Body of pancreas (tissue), 4 donors: ENCODE measurements around the gene EMD. TPM values are rescaled to one million over a fixed set of nuclear protein-coding genes. Genes with fewer than 3 reads are reported as not detected.
"Not testable (repeated sequence)": the region's sequence is repeated elsewhere in the genome, so short reads cannot be mapped to it uniquely, and the experiment has no call there.

Source experiments
- ATAC-seq: fragments of 150-250 bp; one replicate; pipeline ENCODE4 v1.9.1; 2016
- DNase-seq, 4 donors: peaks; one replicate each; pipeline ENCODE4 v3.0.0-alpha.2; 2019
- H3K27ac ChIP-seq, 4 donors: fragments of 200-600 bp; sonication (generic); 1 replicate in 3 of 4; 2 replicates in 1 of 4; pipeline versions ENCODE4 v1.5.1 to v1.6.1; 2016 to 2019; ENCODE audit warnings: mild to moderate bottlenecking in 1 of 4, mixed read lengths in 1 of 4, moderate library complexity in 1 of 4
- H3K27me3 ChIP-seq, 2 donors: fragments of 200-600 bp; sonication (generic); one replicate each; pipeline ENCODE4 v1.6.0; 2016; ENCODE audit warnings: mild to moderate bottlenecking in 1 of 2
- H3K36me3 ChIP-seq, 2 donors: fragments of 200-600 bp; sonication (generic); replicated peaks in 1 of 2; 2 replicates each; pipeline ENCODE4 v1.5.1; 2016; ENCODE audit warnings: low read depth in 2 of 2; ENCODE audit not compliant: insufficient read depth in 1 of 2
- H3K4me1 ChIP-seq: fragments of 200-600 bp; sonication (generic); one replicate; pipeline ENCODE4 v1.6.0; 2016
- H3K4me3 ChIP-seq, 2 donors: fragments of 200-600 bp; sonication (generic); 1 replicate in 1 of 2; 2 replicates in 1 of 2; pipeline ENCODE4 v1.5.1; 2016 to 2019
- H3K9me3 ChIP-seq, 3 donors: fragments of 200-600 bp; sonication (generic); 1 replicate in 2 of 3; 2 replicates in 1 of 3; pipeline ENCODE4 v1.5.1; 2016
- CTCF ChIP-seq, 7 experiments: fragments of 450-650 bp in 4 of 7; fragments of 200-600 bp in 3 of 7; sonication (generic) in 3 of 7; IDR thresholded peaks; one replicate each; pipeline ENCODE4 v1.5.1; 2016 to 2019; ENCODE audit warnings: antibody characterized with exemption in 7 of 7
- POLR2A ChIP-seq, 3 donors: fragments of 450-650 bp; IDR thresholded peaks; one replicate each; pipeline ENCODE4 v1.6.1; 2016; ENCODE audit warnings: antibody characterized with exemption in 3 of 3, mild to moderate bottlenecking in 2 of 3
- WGBS, 2 donors: methylation state at CpG; one replicate each; pipeline ENCODE4 v1.1.5; 2017; 5-methylcytosine and 5-hydroxymethylcytosine counted together
- intact Hi-C: fragments of 100-400 bp; cut with DNase I; formaldehyde crosslinking; loops from one replicate; pipeline ENCODE4 v1.15.1; 2023
- total RNA-seq, 2 donors: library from RNA; depleted of rRNA; stranded (reverse); fragments of >200 nt; gene quantifications; one replicate each; pipeline ENCODE4 v1.1.0, GENCODE V29; 2016

Gene EMD
- total RNA-seq, 2 donors from 2014 or later = 23.6 to 28.3 TPM

- Histone ChIP-seq H3K9me3 (no peaks in the 10 kb centered on the region), H3K4me1 (peaks cover 20% of the 10 kb centered on the region), H3K27me3 (no peaks in the 10 kb centered on the region), H3K4me3 (no peak overlapping the region), H3K36me3 (no peaks in the 10 kb centered on the region), H3K27ac (peak overlapping the region; percentile 89 to 99 (median 98))
- 4 to 27% methylated on average over 2 to 44 of the region's 53 CpGs for WGBS, 2 donors
- TF ChIP-seq POLR2A (IDR thresholded peaks at IDR 0.05) (peak; percentile 43 to 60 (median 56)), CTCF (IDR thresholded peaks at IDR 0.05) (no peak)
- ATAC-seq (peak; percentile 75), DNase-seq (peak; percentile 81 to 86 (median 84))
- intact Hi-C loops = no loop called here
These were observed 18.1 kb downstream of the EMD start for GRCh38 chrX:154396973-154397887.

- Histone ChIP-seq H3K9me3 (no peaks in the 10 kb centered on the region), H3K27me3 (no peaks in the 10 kb centered on the region), H3K36me3 (no peaks in the 10 kb centered on the region), H3K4me1 (peaks cover 20% of the 10 kb centered on the region), H3K27ac (peak within 1 kb of the TSS; percentile 89 to 99 (median 98)), H3K4me3 (peak within 1 kb of the TSS; percentile 17 to 45)
- WGBS, 2 donors = 0 to 1% methylated on average over 11 to 49 of the region's 69 CpGs
- peak; percentile 88 for ATAC-seq
- no peak for TF ChIP-seq CTCF (IDR thresholded peaks at IDR 0.05)
- TF ChIP-seq POLR2A (IDR thresholded peaks at IDR 0.05) = peak; percentile 86 to 99 (median 99)
- peak; percentile 94 to 97 (median 96) for DNase-seq
- intact Hi-C loops = no loop called here
These were observed 19.0 kb downstream of the EMD start, which contains the start of gene RPL10 for GRCh38 chrX:154397888-154398667. Gene RPL10, plus strand, starts transcription at chrX:154398377. Its CDS starts 143 bp downstream, at chrX:154398520.

GRCh38 chrX:154398668-154399526 lies 19.8 kb downstream of the EMD start:
- Histone ChIP-seq H3K27ac (peak overlapping the region; percentile 79 to 99 (median 98)), H3K9me3 (no peaks in the 10 kb centered on the region), H3K4me3 (peak overlapping the region; percentile 17 to 45), H3K36me3 (no peaks in the 10 kb centered on the region), H3K4me1 (peaks cover 20% of the 10 kb centered on the region), H3K27me3 (no peaks in the 10 kb centered on the region)
- no peak for TF ChIP-seq POLR2A (IDR thresholded peaks at IDR 0.05)
- peak; percentile 57 to 90 (median 82) for TF ChIP-seq CTCF (IDR thresholded peaks at IDR 0.05)
- DNase-seq (peak; percentile 87 to 90 (median 87)), ATAC-seq (peak; percentile 47)
- intact Hi-C loops = no loop called here
- 1 to 2% methylated on average over 14 to 48 of the region's 49 CpGs for WGBS, 2 donors

GRCh38 chrX:154399527-154400368 lies 20.7 kb downstream of the EMD start:
- Histone ChIP-seq H3K4me1 (peaks cover 20% of the 10 kb centered on the region), H3K9me3 (no peaks in the 10 kb centered on the region), H3K27me3 (no peaks in the 10 kb centered on the region), H3K36me3 (no peaks in the 10 kb centered on the region), H3K27ac (peak overlapping the region; percentile 32 to 99 (median 98)), H3K4me3 (peak overlapping the region in 1 of 2 donors; percentile 45)
- no peak for DNase-seq
- TF ChIP-seq CTCF (IDR thresholded peaks at IDR 0.05) = no peak
- TF ChIP-seq POLR2A (IDR thresholded peaks at IDR 0.05) = peak in 1 of 3 donors; percentile 20
- intact Hi-C loops = no loop called here
- WGBS, 2 donors = 10 to 22% methylated on average over 4 to 9 of the region's 14 CpGs
- no peak for ATAC-seq

GRCh38 chrX:154400369-154400817 lies 21.3 kb downstream of the EMD start:
- H3K36me3 ChIP-seq, ATAC-seq, H3K27me3 ChIP-seq, DNase-seq, H3K9me3 ChIP-seq, intact Hi-C loops, H3K4me3 ChIP-seq: not testable (repeated sequence)
- peaks cover 20% of the 10 kb centered on the region for H3K4me1 ChIP-seq
- H3K27ac ChIP-seq = peak overlapping the region in 2 of 4 donors; percentile 99
- WGBS, 2 donors = 18 to 56% methylated on average over 2 to 6 of the region's 6 CpGs
